GM13976 (cell line): ENCODE results near the gene STK39.

Source experiments
- DNase-seq: peaks from one replicate; pipeline ENCODE4 v3.0.0; 2012; ENCODE audit warnings: low spot score
- CTCF ChIP-seq: IDR thresholded peaks from 2 replicates; pipeline ENCODE4 v1.5.1; 2012; ENCODE audit warnings: borderline replicate concordance, mild to moderate bottlenecking; ENCODE audit not compliant: insufficient read depth; ENCODE audit errors: extremely low read depth, missing control alignments, control extremely low read depth
- in situ Hi-C: fragments of 300-500 bp; cut with MboI; formaldehyde crosslinking; loops from one replicate; pipeline ENCODE4 v1.12.0; 2022; ENCODE audit warnings: low sequenced_read_pairs, mixed read lengths, inconsistent platforms; ENCODE audit not compliant: unreplicated experiment

STK39 gene

GRCh38 chr2:168172071-168172470 is 75.3 kb downstream of the STK39 start:
- DNase-seq: no peak
- TF ChIP-seq CTCF: no peak
- in situ Hi-C loops: no loop called here

GRCh38 chr2:168171059-168171762 is 76.2 kb downstream of the STK39 start:
- in situ Hi-C loops: no loop called here
- no peak for DNase-seq
- TF ChIP-seq CTCF: no peak

GRCh38 chr2:168169097-168169745 is 78.2 kb downstream of the STK39 start:
- in situ Hi-C loops: no loop called here
- DNase-seq: no peak
- no peak for TF ChIP-seq CTCF

GRCh38 chr2:168167511-168168263 is 79.7 kb downstream of the STK39 start:
- TF ChIP-seq CTCF: no peak
- DNase-seq: no peak
- in situ Hi-C loops: no loop called here

GRCh38 chr2:168166902-168167510 is 80.4 kb downstream of the STK39 start:
- TF ChIP-seq CTCF: no peak
- no peak for DNase-seq
- in situ Hi-C loops: no loop called here
